ENCODE measurements around the gene ARHGEF25. TPM values are rescaled to one million over a fixed set of nuclear protein-coding genes. Genes with fewer than 3 reads are reported as not detected.

Gene ARHGEF25
- total and polyA plus RNA-seq, 2 of the 4 experiments (the other 2 are of a cell fraction), result 6.3 to 17.9 TPM

GRCh38 chr12:57603324-57603723 is 7.9 kb upstream of the ARHGEF25 start:
- in situ Hi-C loops (cut with MboI; ENCODE audit: low sequenced_read_pairs) (no loop called here), dilution Hi-C loops (cut with HindIII; ENCODE audit: low sequenced_read_pairs, unreplicated experiment) (no loop called here), intact Hi-C loops (cut with micrococcal nuclease) (no loop called here)
- H3K4me2 ChIP-seq (ENCODE audit: low read depth, low read length), result no peak overlapping the region
- peak overlapping the region; percentile 54 for H2AFZ ChIP-seq (replicated peaks; ENCODE audit: low read length, poor library complexity)
- POLR2A ChIA-PET (ENCODE audit: unreplicated experiment), result interaction anchor here (0.5 to 0.6 kb wide), 3 partner anchors 28 to 86 kb away, joined by 3 to 6 read pairs (median 5); no protein-coding TSS in a partner anchor
- no peak overlapping the region for H3K56ac ChIP-seq (ENCODE audit: extremely low read depth, insufficient read depth, low read length)
- H4K20me1 ChIP-seq (ENCODE audit: insufficient read depth, low read length), result no peaks in the 10 kb centered on the region
- H2BK15ac ChIP-seq (ENCODE audit: low read depth, low read length), result no peak overlapping the region
- H3K18ac ChIP-seq (ENCODE audit: low read depth, low read length), result no peak overlapping the region
- DNase-seq (no peak), ATAC-seq (ENCODE audit: low read depth) (no peak)
- H4K91ac ChIP-seq (ENCODE audit: insufficient read depth, low read depth, low read length), result no peak overlapping the region
- H3K9me3 ChIP-seq (ENCODE audit: control insufficient read depth, insufficient read depth, low read length), result no peaks in the 10 kb centered on the region
- CTCF ChIA-PET, result interaction anchor here (0.6 kb wide), 1 partner anchor 72 kb away, joined by 3 read pairs; no protein-coding TSS in a partner anchor
- no peak overlapping the region for H2BK5ac ChIP-seq (ENCODE audit: low read depth, low read length, poor library complexity, severe bottlenecking)
- peak overlapping the region in 1 of 2 experiments; percentile 100; a peak in 1 of 4 replicates for H4K8ac ChIP-seq (ENCODE audit: low read depth in 2 of 2, low read length in 2 of 2)
- H2BK120ac ChIP-seq (ENCODE audit: low read depth, low read length), result no peak overlapping the region
- peaks cover 11% of the 10 kb centered on the region for H3K4me1 ChIP-seq (ENCODE audit: control insufficient read depth, insufficient read depth, low read length)
- H3K9ac ChIP-seq (ENCODE audit: low read depth, low read length), result no peak overlapping the region
- H4K5ac ChIP-seq (ENCODE audit: low read depth, low read length), result no peak overlapping the region; the same call in 1 of the 2 replicates
- no peak overlapping the region for H2AK9ac ChIP-seq (replicated peaks; ENCODE audit: low read depth, low read length, poor library complexity)
- H3K27me3 ChIP-seq (ENCODE audit: control insufficient read depth, insufficient read depth, low read length), result no peaks in the 10 kb centered on the region
- H3K14ac ChIP-seq (replicated peaks; ENCODE audit: low read depth, low read length), result no peak overlapping the region
- H3K4me3 ChIP-seq (ENCODE audit: insufficient read depth, low read depth, low read length), result no peak overlapping the region
- peak overlapping the region; percentile 41; the same call in 1 of the 2 replicates for H3K4ac ChIP-seq (ENCODE audit: low read depth, low read length)
- no peak overlapping the region; the same call in 1 of the 2 replicates for H2AK5ac ChIP-seq (ENCODE audit: low read depth, low read length)
- H3K79me1 ChIP-seq (ENCODE audit: low read depth in 1 of 2, low read length in 2 of 2), result peaks cover 9 to 19% of the 10 kb centered on the region in 2 experiments
- peaks cover 10% of the 10 kb centered on the region; the same call in 1 of the 2 replicates for H3K9me1 ChIP-seq (ENCODE audit: insufficient read depth, low read length)
- no peak overlapping the region for H2BK20ac ChIP-seq (ENCODE audit: low read depth, low read length)
- no peak for TF ChIP-seq NFE2L2 (IDR thresholded peaks at IDR 0.05; ENCODE audit: low read depth, low read length)
- TF ChIP-seq MXI1 (IDR thresholded peaks at IDR 0.05; ENCODE audit: borderline replicate concordance, low read depth, low read length), result no peak
- no peak for TF ChIP-seq CEBPB (IDR thresholded peaks at IDR 0.05; ENCODE audit: low read depth, low read length)
- no peak for TF ChIP-seq RFX5 (IDR thresholded peaks at IDR 0.05; ENCODE audit: low read depth, low read length)
- TF ChIP-seq FOS (IDR thresholded peaks at IDR 0.05; ENCODE audit: low read depth, low read length), result no peak
- no peak for TF ChIP-seq RAD21 (IDR thresholded peaks at IDR 0.05; ENCODE audit: low read length)
- no peak for TF ChIP-seq USF2 (IDR thresholded peaks at IDR 0.05; ENCODE audit: low read depth, low read length)
- TF ChIP-seq MAZ (IDR thresholded peaks at IDR 0.05; ENCODE audit: borderline replicate concordance, low read depth, low read length), result no peak
- TF ChIP-seq CHD1 (IDR thresholded peaks at IDR 0.05; ENCODE audit: low read depth, low read length), result no peak
- no peak for TF ChIP-seq POLR2A (IDR thresholded peaks at IDR 0.05; ENCODE audit: low read depth, low read length)
- TF ChIP-seq SMC3 (IDR thresholded peaks at IDR 0.05; ENCODE audit: low read depth, low read length), result no peak
- no peak for TF ChIP-seq CTCF (conservative IDR thresholded peaks at IDR 0.05; ENCODE audit: low read depth, low read length)
- no peak for TF ChIP-seq ELK1 (IDR thresholded peaks at IDR 0.05; ENCODE audit: borderline replicate concordance, low read depth, low read length)
- TF ChIP-seq BHLHE40 (IDR thresholded peaks at IDR 0.05; ENCODE audit: low read depth, low read length), result no peak
- TF ChIP-seq RCOR1 (IDR thresholded peaks at IDR 0.05; ENCODE audit: insufficient replicate concordance, low read length), result no peak
- no peak for TF ChIP-seq MAFK (IDR thresholded peaks at IDR 0.05; ENCODE audit: low read depth, low read length)
- BruUV-seq (replicated peaks), result no TSS peak
- no peak overlapping the region for H3K27ac ChIP-seq (ENCODE audit: insufficient read depth, low read length)
- H3K23ac ChIP-seq (ENCODE audit: low read depth, low read length), result no peak overlapping the region; the same call in 1 of the 2 replicates
- WGBS, 2 experiments (ENCODE audit: extremely low coverage in 2 of 2, insufficient read length in 1 of 2), result no CpG with 5 or more reads among the region's 2 CpGs
- H3K36me3 ChIP-seq (ENCODE audit: control insufficient read depth, insufficient read depth, low read length), result peaks cover 16% of the 10 kb centered on the region

Measured in IMR-90 (cell line).